ENCODE data around the gene RRP1B. TPM values are rescaled to one million over a fixed set of nuclear protein-coding genes. Genes with fewer than 3 reads are reported as not detected.

The RRP1B gene
- total RNA-seq, 1 donor from 2014 or later = 10.6 TPM

- Histone ChIP-seq H3K27me3 (no peaks in the 10 kb centered on the region), H3K4me1 (peaks cover 0 to 2% of the 10 kb centered on the region in 2 donors), H3K36me3 (peaks cover 3 to 43% of the 10 kb centered on the region in 2 donors), H3K9me3 (no peaks in the 10 kb centered on the region), H3K27ac (no peak overlapping the region), H3K4me3 (no peak overlapping the region)
- TF ChIP-seq CTCF (IDR thresholded peaks at IDR 0.05) = no peak
- intact Hi-C loops (cut with DNase I) = no loop called here
- no peak for DNase-seq (ENCODE audit: low spot score in 2 of 2)
Observed at GRCh38 chr21:43665879-43666278, 6.5 kb downstream of the RRP1B start.

- H3K27ac ChIP-seq = no peak overlapping the region
- H3K9me3 ChIP-seq = no peaks in the 10 kb centered on the region
- TF ChIP-seq CTCF (IDR thresholded peaks at IDR 0.05) = no peak
- intact Hi-C loops (cut with DNase I) = no loop called here
- DNase-seq (ENCODE audit: low spot score in 2 of 2) = no peak
- no peaks in the 10 kb centered on the region for H3K4me1 ChIP-seq
- H3K27me3 ChIP-seq = no peaks in the 10 kb centered on the region
- peaks cover 15 to 52% of the 10 kb centered on the region in 2 donors for H3K36me3 ChIP-seq
- H3K4me3 ChIP-seq = no peak overlapping the region
Observed at GRCh38 chr21:43667191-43667904, 8.0 kb downstream of the RRP1B start.

- DNase-seq (ENCODE audit: low spot score in 2 of 2) = no peak
- Histone ChIP-seq H3K9me3 (no peaks in the 10 kb centered on the region), H3K27me3 (no peaks in the 10 kb centered on the region), H3K4me3 (no peak overlapping the region), H3K27ac (no peak overlapping the region), H3K4me1 (no peaks in the 10 kb centered on the region), H3K36me3 (peaks cover 23 to 49% of the 10 kb centered on the region in 2 donors)
- intact Hi-C loops (cut with DNase I) = no loop called here
- TF ChIP-seq CTCF (IDR thresholded peaks at IDR 0.05) = no peak
Observed at GRCh38 chr21:43669828-43670605, 10.7 kb downstream of the RRP1B start.

- Histone ChIP-seq H3K9me3 (no peaks in the 10 kb centered on the region), H3K4me1 (no peaks in the 10 kb centered on the region), H3K36me3 (peaks cover 48 to 67% of the 10 kb centered on the region in 2 donors), H3K27ac (no peak overlapping the region), H3K27me3 (no peaks in the 10 kb centered on the region), H3K4me3 (no peak overlapping the region)
- DNase-seq (ENCODE audit: low spot score in 2 of 2) = no peak
- no peak for TF ChIP-seq CTCF (IDR thresholded peaks at IDR 0.05)
- intact Hi-C loops (cut with DNase I) = no loop called here
Observed at GRCh38 chr21:43675871-43676270, 16.5 kb downstream of the RRP1B start.

GRCh38 chr21:43676391-43676790 lies 17.0 kb downstream of the RRP1B start:
- H3K4me3 ChIP-seq = no peak overlapping the region
- DNase-seq (ENCODE audit: low spot score in 2 of 2) = no peak
- no peak for TF ChIP-seq CTCF (IDR thresholded peaks at IDR 0.05)
- no peaks in the 10 kb centered on the region for H3K4me1 ChIP-seq
- no peaks in the 10 kb centered on the region for H3K9me3 ChIP-seq
- no peak overlapping the region for H3K27ac ChIP-seq
- H3K27me3 ChIP-seq = no peaks in the 10 kb centered on the region
- intact Hi-C loops (cut with DNase I) = no loop called here
- H3K36me3 ChIP-seq = peaks cover 44 to 65% of the 10 kb centered on the region in 2 donors

All from ascending aorta (tissue), 2 donors.